HFF-Myc (cell line): Measurements from ENCODE around the gene SLC39A7.

Source experiments
- DNase-seq: peaks from one replicate; pipeline ENCODE4 v3.0.0-alpha.2; 2011; ENCODE audit warnings: low read depth; ENCODE audit errors: extremely low read depth
- H3K4me3 ChIP-seq: replicated peaks from 2 replicates; pipeline ENCODE4 v1.5.1; 2011; ENCODE audit warnings: low read depth, mild to moderate bottlenecking, control low read depth, low read length
- TF ChIP-seq, protein P1 (sequence below): IDR thresholded peaks from 2 replicates; pipeline ENCODE4 v1.5.1; 2012; ENCODE audit warnings: mild to moderate bottlenecking, low read depth, low read length, control low read depth; ENCODE audit errors: missing control alignments

The SLC39A7 gene

DNA sequence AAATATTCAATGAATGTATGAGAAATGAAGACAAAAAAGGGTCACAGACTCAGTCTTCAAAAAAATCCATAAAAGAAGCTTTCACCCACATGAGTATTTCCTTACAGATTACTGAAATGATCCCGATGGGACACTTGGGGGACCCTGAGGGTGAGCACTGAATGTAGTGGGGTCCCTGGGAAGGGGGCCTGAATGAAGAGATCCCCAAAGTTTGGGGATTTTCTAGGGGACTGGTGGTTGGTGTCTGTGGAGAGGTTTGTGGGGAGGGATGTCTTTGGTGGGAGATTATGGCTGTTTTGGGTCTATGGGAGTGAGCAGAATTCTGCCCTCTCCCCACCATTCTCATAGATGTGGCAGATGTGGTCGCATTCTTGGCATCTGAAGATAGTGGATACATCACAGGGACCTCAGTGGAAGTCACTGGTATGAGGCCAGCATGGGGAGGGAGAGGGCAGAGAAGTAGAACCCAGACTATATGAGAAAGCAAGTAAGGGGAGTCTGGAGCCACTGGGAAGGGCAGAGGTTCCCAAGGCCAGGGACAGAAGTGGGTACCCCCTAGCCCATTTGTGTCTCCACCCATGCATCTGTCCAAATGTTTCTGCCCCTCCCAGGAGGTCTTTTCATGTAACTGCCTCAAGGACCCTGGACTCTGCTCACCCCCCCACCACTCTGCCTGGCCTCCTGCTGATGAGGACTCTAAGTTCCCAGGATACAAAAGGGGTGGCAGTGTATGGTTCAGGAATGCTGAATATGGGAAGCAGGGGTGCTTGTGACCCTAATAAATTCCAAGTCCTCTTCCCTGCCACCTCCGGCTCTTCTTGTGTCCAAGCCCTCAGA lies 5.6 kb downstream of the SLC39A7 start:
- no peak overlapping the region for H3K4me3 ChIP-seq
- no peak for DNase-seq
- TF ChIP-seq, protein P1, sequence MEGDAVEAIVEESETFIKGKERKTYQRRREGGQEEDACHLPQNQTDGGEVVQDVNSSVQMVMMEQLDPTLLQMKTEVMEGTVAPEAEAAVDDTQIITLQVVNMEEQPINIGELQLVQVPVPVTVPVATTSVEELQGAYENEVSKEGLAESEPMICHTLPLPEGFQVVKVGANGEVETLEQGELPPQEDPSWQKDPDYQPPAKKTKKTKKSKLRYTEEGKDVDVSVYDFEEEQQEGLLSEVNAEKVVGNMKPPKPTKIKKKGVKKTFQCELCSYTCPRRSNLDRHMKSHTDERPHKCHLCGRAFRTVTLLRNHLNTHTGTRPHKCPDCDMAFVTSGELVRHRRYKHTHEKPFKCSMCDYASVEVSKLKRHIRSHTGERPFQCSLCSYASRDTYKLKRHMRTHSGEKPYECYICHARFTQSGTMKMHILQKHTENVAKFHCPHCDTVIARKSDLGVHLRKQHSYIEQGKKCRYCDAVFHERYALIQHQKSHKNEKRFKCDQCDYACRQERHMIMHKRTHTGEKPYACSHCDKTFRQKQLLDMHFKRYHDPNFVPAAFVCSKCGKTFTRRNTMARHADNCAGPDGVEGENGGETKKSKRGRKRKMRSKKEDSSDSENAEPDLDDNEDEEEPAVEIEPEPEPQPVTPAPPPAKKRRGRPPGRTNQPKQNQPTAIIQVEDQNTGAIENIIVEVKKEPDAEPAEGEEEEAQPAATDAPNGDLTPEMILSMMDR, result no peak

DNA sequence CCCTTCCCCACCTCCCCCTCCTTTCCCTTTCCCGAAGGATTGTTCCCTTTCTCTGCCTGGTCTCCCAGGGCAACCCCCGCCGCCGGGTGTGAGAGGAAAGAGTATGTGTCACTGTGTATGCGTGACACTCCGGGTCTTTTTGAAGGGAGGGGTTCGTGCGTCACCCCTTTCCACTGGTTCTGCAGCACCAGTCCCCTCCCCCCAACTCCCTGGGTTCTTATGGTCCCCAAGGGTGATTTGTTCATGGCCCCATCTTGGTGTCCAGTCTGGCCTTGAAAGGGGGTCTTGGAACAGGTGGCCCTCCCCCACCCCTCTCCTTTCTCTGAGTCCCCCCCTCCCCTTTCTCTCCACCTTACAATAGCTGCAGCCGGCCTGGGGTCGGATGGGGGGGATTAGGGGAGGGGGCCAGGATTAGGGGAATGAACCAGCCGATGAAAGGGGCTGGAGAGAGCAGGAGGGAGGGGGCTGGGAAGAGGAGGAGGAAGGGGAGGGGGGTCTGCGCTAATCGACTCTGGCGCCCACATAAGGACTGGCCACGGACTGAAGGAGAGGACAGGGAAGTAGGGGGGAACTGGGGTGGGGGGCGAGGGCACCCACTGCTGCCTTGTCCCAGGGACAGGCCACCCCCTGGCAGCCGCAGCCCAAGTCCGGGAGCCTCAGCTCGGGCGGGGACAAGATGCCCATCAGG lies 6.3 kb downstream of the SLC39A7 start:
- peak overlapping the region; percentile 94 for H3K4me3 ChIP-seq
- TF ChIP-seq, protein P1, result no peak
- no peak for DNase-seq

DNA sequence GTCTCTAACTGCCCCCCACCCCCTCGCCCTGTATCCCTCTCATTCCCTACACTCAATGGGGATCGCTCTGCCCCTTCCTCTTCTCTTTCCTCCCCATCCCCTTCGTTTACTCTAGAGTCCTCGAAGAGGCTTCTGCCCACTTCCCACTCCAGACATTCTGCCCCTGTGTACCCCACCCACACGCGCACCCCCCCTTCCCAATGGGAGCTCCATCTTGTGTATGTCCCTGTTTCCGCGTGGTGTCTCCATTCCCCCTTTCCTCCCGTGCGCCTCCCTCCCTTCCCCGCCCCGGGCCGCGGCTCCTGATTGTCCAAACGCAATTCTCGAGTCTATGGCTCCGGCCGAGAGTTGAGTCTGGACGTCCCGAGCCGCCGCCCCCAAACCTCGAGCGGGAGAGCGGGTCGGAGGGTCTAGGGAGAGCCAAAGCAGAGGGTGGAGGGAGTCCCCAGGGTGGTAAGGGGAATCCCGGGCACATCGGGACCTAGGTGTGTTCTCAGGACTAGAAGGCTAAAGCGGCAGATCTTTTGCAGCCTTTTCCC lies 7.0 kb downstream of the SLC39A7 start:
- no peak for DNase-seq
- TF ChIP-seq, protein P1, result no peak
- H3K4me3 ChIP-seq, result peak overlapping the region; percentile 94

DNA sequence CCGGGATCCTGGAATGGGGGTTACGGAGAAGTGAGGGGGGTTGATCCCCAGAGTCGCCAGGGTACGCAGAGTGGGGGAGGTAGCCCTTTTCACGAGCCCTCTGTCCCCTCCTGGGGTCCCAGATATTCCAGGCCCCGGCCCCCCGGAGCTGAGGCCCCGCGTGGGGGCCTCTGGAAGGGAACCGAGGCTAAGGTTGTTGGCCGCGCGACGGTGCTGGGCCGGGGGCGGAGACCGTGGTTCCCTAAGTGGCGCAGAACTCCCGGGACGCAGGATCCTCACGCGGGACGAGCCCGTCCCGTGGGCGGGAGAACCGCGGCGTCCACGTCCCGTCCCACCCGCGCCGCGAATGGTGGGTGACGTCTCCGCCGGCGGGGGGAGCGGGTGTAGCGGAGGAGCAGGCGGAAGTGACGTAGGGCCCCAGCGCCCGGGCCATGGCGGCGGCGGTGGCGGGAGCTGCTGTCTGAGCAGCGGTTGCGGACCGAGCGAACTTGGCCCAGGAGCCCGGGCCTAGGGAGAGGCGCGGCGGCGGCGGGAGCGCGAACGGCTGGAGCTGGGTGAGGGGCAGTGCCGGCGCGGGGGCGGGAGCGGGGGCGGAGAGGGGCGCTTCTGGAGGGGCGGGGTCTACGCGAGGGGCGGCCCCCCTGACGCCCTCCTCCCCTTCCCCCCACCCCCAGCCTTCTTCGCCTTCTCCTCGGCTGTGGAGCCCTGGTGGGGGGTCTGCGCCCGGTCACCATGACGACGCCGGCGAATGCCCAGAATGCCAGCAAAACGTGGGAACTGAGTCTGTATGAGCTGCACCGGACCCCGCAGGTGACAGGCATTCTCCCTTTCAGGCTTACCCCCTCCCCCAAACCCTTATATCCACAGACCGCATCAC lies 7.7 kb downstream of the SLC39A7 start, which contains the start of gene RING1:
RING1 (plus strand) TSS at position 410 of the 877 bp plus-strand sequence; CDS start at position 733, 323 bp downstream.
- TF ChIP-seq, protein P1, result no peak
- H3K4me3 ChIP-seq, result peak within 1 kb of the TSS; percentile 94
- no peak for DNase-seq

DNA sequence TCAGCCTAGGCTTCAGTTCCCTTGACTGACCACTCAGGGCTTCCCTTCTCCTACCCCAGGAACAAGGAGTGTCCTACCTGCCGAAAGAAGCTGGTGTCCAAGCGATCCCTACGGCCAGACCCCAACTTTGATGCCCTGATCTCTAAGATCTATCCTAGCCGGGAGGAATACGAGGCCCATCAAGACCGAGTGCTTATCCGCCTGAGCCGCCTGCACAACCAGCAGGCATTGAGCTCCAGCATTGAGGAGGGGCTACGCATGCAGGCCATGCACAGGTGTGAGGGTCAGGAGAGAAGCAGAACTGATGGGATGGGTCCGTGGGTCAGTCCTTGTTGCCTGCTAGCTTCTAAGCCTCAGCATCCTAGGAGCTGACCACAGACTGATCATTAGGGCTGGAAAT lies 9.2 kb downstream of the SLC39A7 start:
- no peak for DNase-seq
- TF ChIP-seq, protein P1, result no peak
- H3K4me3 ChIP-seq, result no peak overlapping the region

DNA sequence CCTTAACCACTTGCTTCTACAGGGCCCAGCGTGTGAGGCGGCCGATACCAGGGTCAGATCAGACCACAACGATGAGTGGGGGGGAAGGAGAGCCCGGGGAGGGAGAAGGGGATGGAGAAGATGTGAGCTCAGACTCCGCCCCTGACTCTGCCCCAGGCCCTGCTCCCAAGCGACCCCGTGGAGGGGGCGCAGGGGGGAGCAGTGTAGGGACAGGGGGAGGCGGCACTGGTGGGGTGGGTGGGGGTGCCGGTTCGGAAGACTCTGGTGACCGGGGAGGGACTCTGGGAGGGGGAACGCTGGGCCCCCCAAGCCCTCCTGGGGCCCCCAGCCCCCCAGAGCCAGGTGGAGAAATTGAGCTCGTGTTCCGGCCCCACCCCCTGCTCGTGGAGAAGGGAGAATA lies 10.5 kb downstream of the SLC39A7 start:
- DNase-seq, result no peak
- H3K4me3 ChIP-seq, result no peak overlapping the region
- TF ChIP-seq, protein P1, result no peak
